Astrocyte (in vitro differentiated cells and primary cell): ENCODE data around the gene RAB6A. TPM values are rescaled to one million over a fixed set of nuclear protein-coding genes. Genes with fewer than 3 reads are reported as not detected.

Source experiments
- DNase-seq: peaks from one replicate; pipeline ENCODE4 v3.0.0-alpha.2; 2010; ENCODE audit warnings: low read depth
- FAIRE-seq: peaks from 2 replicates; lab custom pipeline; 2011; peaks lifted over from hg19 to GRCh38; lab: Jason Lieb, UNC
- H2AFZ ChIP-seq: 2 replicates; pipeline ENCODE4 v1.6.0; 2012; ENCODE audit warnings: low read depth, low read length, inconsistent platforms
- H3K27ac ChIP-seq: 2 replicates; pipeline ENCODE4 v1.5.1; 2011; ENCODE audit warnings: low read depth, low read length, inconsistent platforms
- H3K27me3 ChIP-seq: 2 replicates; pipeline ENCODE4 v1.6.0; 2011; ENCODE audit warnings: low read length, inconsistent platforms; ENCODE audit not compliant: insufficient read depth
- H3K36me3 ChIP-seq: 2 replicates; pipeline ENCODE4 v1.5.1; 2011; ENCODE audit warnings: low read length, inconsistent platforms; ENCODE audit not compliant: insufficient read depth
- H3K4me1 ChIP-seq: 2 replicates; pipeline ENCODE4 v1.5.1; 2011; ENCODE audit warnings: low read length, inconsistent platforms; ENCODE audit not compliant: insufficient read depth
- H3K4me2 ChIP-seq: 2 replicates; pipeline ENCODE4 v1.6.0; 2012; ENCODE audit warnings: low read length, inconsistent platforms
- H3K4me3 ChIP-seq: 2 replicates; pipeline ENCODE4 v1.5.1; 2011; ENCODE audit warnings: low read depth, mild to moderate bottlenecking, low read length, inconsistent platforms; ENCODE audit not compliant: insufficient read depth
- H3K79me2 ChIP-seq: 2 replicates; pipeline ENCODE4 v1.6.0; 2012; ENCODE audit warnings: mild to moderate bottlenecking, low read length, inconsistent platforms; ENCODE audit not compliant: insufficient read depth
- H3K9ac ChIP-seq: 2 replicates; pipeline ENCODE4 v1.6.0; 2012; ENCODE audit warnings: mild to moderate bottlenecking, low read length, inconsistent platforms
- H3K9me3 ChIP-seq: 2 replicates; pipeline ENCODE4 v1.5.1; 2012; ENCODE audit warnings: low read depth, mild to moderate bottlenecking, low read length, inconsistent platforms; ENCODE audit not compliant: insufficient read depth
- H4K20me1 ChIP-seq: 2 replicates; pipeline ENCODE4 v1.6.0; 2012; ENCODE audit warnings: low read length, inconsistent platforms; ENCODE audit not compliant: insufficient read depth
- H3K27ac Mint-ChIP-seq: one replicate; pipeline ENCODE4 v1.8.0; 2021; ENCODE audit warnings: mild to moderate bottlenecking, mixed read lengths; ENCODE audit not compliant: unreplicated experiment
- H3K27me3 Mint-ChIP-seq: one replicate; pipeline ENCODE4 v1.8.0; 2021; ENCODE audit warnings: low read depth, mixed read lengths; ENCODE audit not compliant: unreplicated experiment
- H3K36me3 Mint-ChIP-seq: one replicate; pipeline ENCODE4 v1.8.0; 2021; ENCODE audit warnings: low read depth, mixed read lengths; ENCODE audit not compliant: unreplicated experiment
- H3K4me1 Mint-ChIP-seq: one replicate; pipeline ENCODE4 v1.8.0; 2021; ENCODE audit warnings: low read depth, mixed read lengths; ENCODE audit not compliant: unreplicated experiment
- H3K4me3 Mint-ChIP-seq: one replicate; pipeline ENCODE4 v1.8.0; 2021; ENCODE audit warnings: mild to moderate bottlenecking, moderate library complexity, mixed read lengths; ENCODE audit not compliant: unreplicated experiment
- H3K9me3 Mint-ChIP-seq: one replicate; pipeline ENCODE4 v1.8.0; 2021; ENCODE audit warnings: mild to moderate bottlenecking, mixed read lengths; ENCODE audit not compliant: unreplicated experiment
- EZH2 ChIP-seq: IDR thresholded peaks from 2 replicates; pipeline ENCODE4 v1.6.1; 2012; ENCODE audit warnings: mild to moderate bottlenecking, low read length, inconsistent platforms; ENCODE audit not compliant: insufficient read depth
- total RNA-seq: library from RNA; stranded (reverse); gene quantifications from 2 replicates; pipeline ENCODE4 v1.2.1, GENCODE V29; 2021
- TF ChIP-seq, protein P1 (sequence below): IDR thresholded peaks from 2 replicates; pipeline ENCODE4 v1.5.1; 2011; ENCODE audit warnings: low read depth, mild to moderate bottlenecking, inconsistent platforms, low read length, moderate library complexity; ENCODE audit not compliant: insufficient read depth

The RAB6A gene
- total RNA-seq, 1 donor from 2014 or later: 185 TPM

- Histone ChIP-seq H3K9me3 (no peaks in the 10 kb centered on the region), H3K27ac (no peak overlapping the region), H3K9ac (no peak overlapping the region), H3K79me2 (no peaks in the 10 kb centered on the region), H3K27me3 (no peaks in the 10 kb centered on the region), H3K36me3 (no peaks in the 10 kb centered on the region), H2AFZ (no peak overlapping the region), H4K20me1 (no peaks in the 10 kb centered on the region), H3K4me2 (no peak overlapping the region), H3K4me3 (no peak overlapping the region), H3K4me1 (no peaks in the 10 kb centered on the region)
- TF ChIP-seq, protein P1, sequence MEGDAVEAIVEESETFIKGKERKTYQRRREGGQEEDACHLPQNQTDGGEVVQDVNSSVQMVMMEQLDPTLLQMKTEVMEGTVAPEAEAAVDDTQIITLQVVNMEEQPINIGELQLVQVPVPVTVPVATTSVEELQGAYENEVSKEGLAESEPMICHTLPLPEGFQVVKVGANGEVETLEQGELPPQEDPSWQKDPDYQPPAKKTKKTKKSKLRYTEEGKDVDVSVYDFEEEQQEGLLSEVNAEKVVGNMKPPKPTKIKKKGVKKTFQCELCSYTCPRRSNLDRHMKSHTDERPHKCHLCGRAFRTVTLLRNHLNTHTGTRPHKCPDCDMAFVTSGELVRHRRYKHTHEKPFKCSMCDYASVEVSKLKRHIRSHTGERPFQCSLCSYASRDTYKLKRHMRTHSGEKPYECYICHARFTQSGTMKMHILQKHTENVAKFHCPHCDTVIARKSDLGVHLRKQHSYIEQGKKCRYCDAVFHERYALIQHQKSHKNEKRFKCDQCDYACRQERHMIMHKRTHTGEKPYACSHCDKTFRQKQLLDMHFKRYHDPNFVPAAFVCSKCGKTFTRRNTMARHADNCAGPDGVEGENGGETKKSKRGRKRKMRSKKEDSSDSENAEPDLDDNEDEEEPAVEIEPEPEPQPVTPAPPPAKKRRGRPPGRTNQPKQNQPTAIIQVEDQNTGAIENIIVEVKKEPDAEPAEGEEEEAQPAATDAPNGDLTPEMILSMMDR: no peak
- TF ChIP-seq EZH2: no peak
- Mint-ChIP-seq H3K36me3 (no peaks in the 10 kb centered on the region), H3K4me1 (no peaks in the 10 kb centered on the region), H3K9me3 (no peaks in the 10 kb centered on the region), H3K27ac (no peak overlapping the region), H3K4me3 (no peak overlapping the region), H3K27me3 (peaks cover 6% of the 10 kb centered on the region)
- no peak for DNase-seq
- FAIRE-seq: no peak
These were observed 126.9 kb downstream of the RAB6A start for GRCh38 chr11:73633999-73634398.

DNA sequence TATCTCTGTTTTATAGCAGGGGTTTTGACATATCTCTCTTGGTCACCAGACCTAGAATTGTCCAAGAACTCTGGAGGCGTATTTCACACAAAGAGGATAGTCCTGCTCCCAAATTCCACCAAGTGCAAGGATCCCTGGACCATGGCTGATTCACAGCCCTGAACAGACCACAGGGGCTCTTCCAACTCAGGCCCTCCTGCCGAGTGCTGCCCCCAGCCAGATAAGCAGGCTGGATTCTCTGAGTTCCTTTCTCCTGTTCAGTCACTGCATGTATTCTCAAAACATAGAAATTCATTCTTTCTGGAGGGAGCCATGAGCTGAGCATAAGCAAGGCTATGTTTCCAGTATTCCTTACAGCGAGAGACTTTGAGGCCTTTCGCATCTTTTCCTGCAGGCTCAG lies 127.9 kb downstream of the RAB6A start:
- Mint-ChIP-seq H3K27me3 (peaks cover 6% of the 10 kb centered on the region), H3K9me3 (no peaks in the 10 kb centered on the region), H3K4me1 (no peaks in the 10 kb centered on the region), H3K4me3 (no peak overlapping the region), H3K27ac (no peak overlapping the region), H3K36me3 (no peaks in the 10 kb centered on the region)
- no peak overlapping the region for H2AFZ ChIP-seq
- no peaks in the 10 kb centered on the region for H4K20me1 ChIP-seq
- H3K4me2 ChIP-seq: peak overlapping the region; percentile 30
- H3K9ac ChIP-seq: no peak overlapping the region
- H3K4me1 ChIP-seq: no peaks in the 10 kb centered on the region
- H3K9me3 ChIP-seq: no peaks in the 10 kb centered on the region
- H3K4me3 ChIP-seq: no peak overlapping the region
- no peaks in the 10 kb centered on the region for H3K27me3 ChIP-seq
- no peak for FAIRE-seq
- no peak overlapping the region for H3K27ac ChIP-seq
- TF ChIP-seq, protein P1: no peak
- TF ChIP-seq EZH2: no peak
- no peaks in the 10 kb centered on the region for H3K36me3 ChIP-seq
- H3K79me2 ChIP-seq: no peaks in the 10 kb centered on the region
- DNase-seq: no peak

GRCh38 chr11:73629907-73630306 lies 131.0 kb downstream of the RAB6A start:
- DNase-seq (no peak), FAIRE-seq (no peak)
- Histone ChIP-seq H3K4me3 (no peak overlapping the region), H3K27ac (no peak overlapping the region), H3K36me3 (no peaks in the 10 kb centered on the region), H2AFZ (no peak overlapping the region), H3K4me2 (no peak overlapping the region), H3K79me2 (no peaks in the 10 kb centered on the region), H3K4me1 (peaks cover 3% of the 10 kb centered on the region), H3K9me3 (no peaks in the 10 kb centered on the region), H4K20me1 (no peaks in the 10 kb centered on the region), H3K9ac (no peak overlapping the region), H3K27me3 (peaks cover 2% of the 10 kb centered on the region)
- Mint-ChIP-seq H3K4me1 (no peaks in the 10 kb centered on the region), H3K4me3 (no peak overlapping the region), H3K9me3 (no peaks in the 10 kb centered on the region), H3K27me3 (peaks cover 6% of the 10 kb centered on the region), H3K27ac (no peak overlapping the region), H3K36me3 (no peaks in the 10 kb centered on the region)
- TF ChIP-seq EZH2: no peak
- TF ChIP-seq, protein P1: no peak
